ENCODE measurements around the gene CDSN.

DNA sequence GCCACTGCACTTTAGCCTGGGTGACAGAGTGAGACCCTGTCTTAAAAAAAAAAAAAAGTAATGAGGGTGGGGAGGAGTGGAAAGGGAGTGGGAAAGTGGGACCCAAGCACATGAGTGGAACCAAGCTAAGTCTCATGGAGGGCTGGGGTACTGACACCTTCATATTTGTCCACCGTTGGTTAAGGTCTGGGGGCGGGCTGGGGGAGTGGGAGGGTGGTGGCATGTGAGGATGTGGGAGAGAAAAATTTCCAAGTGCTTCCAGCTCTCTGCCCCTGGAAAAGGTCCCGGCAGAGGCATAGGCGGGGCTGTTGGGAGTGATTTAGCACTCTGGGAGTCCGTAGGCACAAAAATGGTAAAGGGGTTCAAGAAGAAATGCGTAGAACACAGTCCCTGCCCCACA, 12.6 kb upstream of the CDSN start:
- TF ChIP-seq, protein P1, sequence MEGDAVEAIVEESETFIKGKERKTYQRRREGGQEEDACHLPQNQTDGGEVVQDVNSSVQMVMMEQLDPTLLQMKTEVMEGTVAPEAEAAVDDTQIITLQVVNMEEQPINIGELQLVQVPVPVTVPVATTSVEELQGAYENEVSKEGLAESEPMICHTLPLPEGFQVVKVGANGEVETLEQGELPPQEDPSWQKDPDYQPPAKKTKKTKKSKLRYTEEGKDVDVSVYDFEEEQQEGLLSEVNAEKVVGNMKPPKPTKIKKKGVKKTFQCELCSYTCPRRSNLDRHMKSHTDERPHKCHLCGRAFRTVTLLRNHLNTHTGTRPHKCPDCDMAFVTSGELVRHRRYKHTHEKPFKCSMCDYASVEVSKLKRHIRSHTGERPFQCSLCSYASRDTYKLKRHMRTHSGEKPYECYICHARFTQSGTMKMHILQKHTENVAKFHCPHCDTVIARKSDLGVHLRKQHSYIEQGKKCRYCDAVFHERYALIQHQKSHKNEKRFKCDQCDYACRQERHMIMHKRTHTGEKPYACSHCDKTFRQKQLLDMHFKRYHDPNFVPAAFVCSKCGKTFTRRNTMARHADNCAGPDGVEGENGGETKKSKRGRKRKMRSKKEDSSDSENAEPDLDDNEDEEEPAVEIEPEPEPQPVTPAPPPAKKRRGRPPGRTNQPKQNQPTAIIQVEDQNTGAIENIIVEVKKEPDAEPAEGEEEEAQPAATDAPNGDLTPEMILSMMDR (IDR thresholded peaks at IDR 0.05) = no peak
- no peak for TF ChIP-seq POLR2A (IDR thresholded peaks at IDR 0.05)

All from prostate gland (tissue), 2 donors.